ENCODE measurements around the gene COX20.

The COX20 gene

GRCh38 chr1:244854166-244854565, 18.7 kb downstream of the COX20 start:
- TF ChIP-seq TCF12 (IDR thresholded peaks at IDR 0.05; ENCODE audit: low read depth) (no peak), TAF1 (IDR thresholded peaks at IDR 0.05; ENCODE audit: low read depth) (no peak), MAX (IDR thresholded peaks at IDR 0.05) (no peak), CEBPB (IDR thresholded peaks at IDR 0.05) (no peak), RAD21 (IDR thresholded peaks at IDR 0.05; ENCODE audit: low read depth) (no peak), ZBTB7A (IDR thresholded peaks at IDR 0.05; ENCODE audit: low read depth) (no peak), NFIC (IDR thresholded peaks at IDR 0.05) (no peak)

- TF ChIP-seq NFIC (IDR thresholded peaks at IDR 0.05) (no peak), TEAD4 (IDR thresholded peaks at IDR 0.05) (no peak), TCF12 (IDR thresholded peaks at IDR 0.05; ENCODE audit: low read depth) (no peak), TAF1 (IDR thresholded peaks at IDR 0.05; ENCODE audit: low read depth) (no peak)
Measured at GRCh38 chr1:244854865-244855578, 19.6 kb downstream of the COX20 start.

DNA sequence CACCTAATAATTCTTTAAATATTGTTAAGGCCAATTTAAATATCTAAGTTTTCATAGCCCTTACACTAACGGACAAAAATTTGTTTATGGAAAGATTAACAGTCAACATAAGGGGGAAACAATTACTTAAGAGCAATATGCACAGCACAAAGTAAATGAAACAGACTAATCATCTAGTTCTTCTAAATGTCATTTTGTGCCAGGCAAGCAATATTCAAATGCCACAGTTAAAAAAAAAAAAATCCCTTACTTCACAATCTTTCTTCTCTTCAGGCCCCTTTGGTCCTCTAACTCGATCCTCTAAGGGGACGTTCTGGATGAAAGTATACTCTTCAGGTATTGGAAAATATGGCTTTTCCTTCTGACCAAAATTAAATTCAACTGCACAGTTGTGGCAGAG, 22.3 kb downstream of the COX20 start:
- no peak for TF ChIP-seq TAF1 (IDR thresholded peaks at IDR 0.05; ENCODE audit: low read depth)
- TF ChIP-seq TEAD4 (IDR thresholded peaks at IDR 0.05), result no peak
- no peak for TF ChIP-seq YY1 (IDR thresholded peaks at IDR 0.05; ENCODE audit: low read depth)
- no peak for TF ChIP-seq FOXM1 (IDR thresholded peaks at IDR 0.05; ENCODE audit: borderline replicate concordance, low read depth)
- TF ChIP-seq TCF12 (IDR thresholded peaks at IDR 0.05; ENCODE audit: low read depth), result no peak
- no peak for TF ChIP-seq EGR1 (IDR thresholded peaks at IDR 0.05)
- TF ChIP-seq CEBPB (IDR thresholded peaks at IDR 0.05), result no peak
- TF ChIP-seq NFIC (IDR thresholded peaks at IDR 0.05), result no peak

GRCh38 chr1:244858357-244858756, 22.9 kb downstream of the COX20 start:
- TF ChIP-seq REST (IDR thresholded peaks at IDR 0.05; ENCODE audit: low read depth) (no peak), CREB1 (IDR thresholded peaks at IDR 0.05; ENCODE audit: low read depth) (no peak)

- no peak for TF ChIP-seq ZBTB7A (IDR thresholded peaks at IDR 0.05; ENCODE audit: low read depth)
- TF ChIP-seq EP300 (IDR thresholded peaks at IDR 0.05; ENCODE audit: borderline replicate concordance), result no peak
- no peak for TF ChIP-seq CEBPB (IDR thresholded peaks at IDR 0.05)
- TF ChIP-seq TAF1 (IDR thresholded peaks at IDR 0.05; ENCODE audit: low read depth), result no peak
- TF ChIP-seq TCF12 (IDR thresholded peaks at IDR 0.05; ENCODE audit: low read depth), result no peak
- no peak for TF ChIP-seq MAX (IDR thresholded peaks at IDR 0.05)
- TF ChIP-seq EGR1 (IDR thresholded peaks at IDR 0.05), result no peak
- no peak for TF ChIP-seq TEAD4 (IDR thresholded peaks at IDR 0.05)
- TF ChIP-seq RAD21 (IDR thresholded peaks at IDR 0.05; ENCODE audit: low read depth), result no peak
- no peak for TF ChIP-seq REST (IDR thresholded peaks at IDR 0.05; ENCODE audit: low read depth)
- no peak for TF ChIP-seq FOXM1 (IDR thresholded peaks at IDR 0.05; ENCODE audit: borderline replicate concordance, low read depth)
- TF ChIP-seq NFIC (IDR thresholded peaks at IDR 0.05), result no peak
- TF ChIP-seq CREB1 (IDR thresholded peaks at IDR 0.05; ENCODE audit: low read depth), result no peak
- no peak for TF ChIP-seq YY1 (IDR thresholded peaks at IDR 0.05; ENCODE audit: low read depth)
- TF ChIP-seq, protein P1, sequence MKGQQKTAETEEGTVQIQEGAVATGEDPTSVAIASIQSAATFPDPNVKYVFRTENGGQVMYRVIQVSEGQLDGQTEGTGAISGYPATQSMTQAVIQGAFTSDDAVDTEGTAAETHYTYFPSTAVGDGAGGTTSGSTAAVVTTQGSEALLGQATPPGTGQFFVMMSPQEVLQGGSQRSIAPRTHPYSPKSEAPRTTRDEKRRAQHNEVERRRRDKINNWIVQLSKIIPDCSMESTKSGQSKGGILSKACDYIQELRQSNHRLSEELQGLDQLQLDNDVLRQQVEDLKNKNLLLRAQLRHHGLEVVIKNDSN (IDR thresholded peaks at IDR 0.05), result no peak
Measured at GRCh38 chr1:244860078-244860477, 24.6 kb downstream of the COX20 start.

- TF ChIP-seq CREB1 (IDR thresholded peaks at IDR 0.05; ENCODE audit: low read depth), result no peak
- TF ChIP-seq CEBPB (IDR thresholded peaks at IDR 0.05), result no peak
Measured at GRCh38 chr1:244860914-244861610, 25.6 kb downstream of the COX20 start.

DNA sequence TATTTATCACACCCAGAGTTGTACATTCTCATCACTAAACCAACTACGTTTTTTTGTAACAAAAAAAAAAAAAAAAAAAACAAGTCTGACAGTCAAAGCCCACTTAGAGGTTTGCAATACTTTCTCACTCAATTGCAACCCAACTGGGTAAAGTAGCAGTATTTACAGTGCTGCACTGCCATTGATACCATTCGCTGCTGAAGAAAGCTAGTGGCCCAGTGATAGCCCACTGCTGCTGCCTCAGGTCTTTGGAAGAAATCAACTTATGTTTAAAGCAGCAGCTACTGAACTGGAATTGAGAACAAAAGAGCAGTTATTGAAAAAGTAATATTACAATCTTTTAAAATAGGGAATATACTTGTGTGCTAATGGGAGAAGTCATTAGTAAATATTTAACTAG, 26.2 kb downstream of the COX20 start:
- TF ChIP-seq EGR1 (IDR thresholded peaks at IDR 0.05), result no peak
- TF ChIP-seq CREB1 (IDR thresholded peaks at IDR 0.05; ENCODE audit: low read depth), result no peak
- no peak for TF ChIP-seq TEAD4 (IDR thresholded peaks at IDR 0.05)
- no peak for TF ChIP-seq RAD21 (IDR thresholded peaks at IDR 0.05; ENCODE audit: low read depth)
- no peak for TF ChIP-seq TCF12 (IDR thresholded peaks at IDR 0.05; ENCODE audit: low read depth)
- TF ChIP-seq, protein P1 (IDR thresholded peaks at IDR 0.05), result no peak
